Left lobe of liver (tissue), 2 donors: ENCODE data around the gene PHEX. TPM values are rescaled to one million over a fixed set of nuclear protein-coding genes. Genes with fewer than 3 reads are reported as not detected.

Experiments
- ATAC-seq: fragments of 200-7000 bp; cut with Tn5 transposase; one replicate; pipeline ENCODE4 v1.9.1; 2020; ENCODE audit warnings: mild to moderate bottlenecking, moderate library complexity
- DNase-seq: peaks from one replicate; pipeline ENCODE4 v3.0.0-alpha.2; 2020; ENCODE audit warnings: low spot score
- total RNA-seq: library from RNA; stranded (reverse); gene quantifications from one replicate; pipeline ENCODE4 v1.2.1, GENCODE V29; 2021
- donor health status: DM: no; HTN: no; CAD: no; lungs with moderate emphysema.
- donor health status: DM: no; HTN: yes; CAD: no.

The PHEX gene
- not detected for total RNA-seq

DNA sequence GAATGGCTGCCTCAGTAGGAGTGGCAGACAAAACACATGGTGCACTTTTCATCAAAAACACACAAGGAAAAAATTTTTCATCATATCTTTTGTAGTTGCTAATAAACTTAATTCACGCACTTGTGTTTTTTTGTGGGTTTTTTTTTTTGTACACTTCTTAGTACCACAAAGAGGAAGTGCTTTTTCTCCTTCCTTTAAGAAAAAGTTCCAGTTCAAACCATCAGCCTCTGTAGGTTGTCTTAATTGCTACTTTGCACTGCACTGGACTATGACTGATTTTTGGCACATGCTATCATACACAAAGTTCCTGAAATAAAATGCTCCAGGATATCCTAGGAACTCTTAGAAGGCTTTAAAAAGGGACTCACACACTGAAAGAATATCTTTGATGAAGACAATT, at the start of gene PHEX:
Gene PHEX (plus strand): TSS at position 242 of the 400 bp plus-strand sequence. CDS start 681 bp downstream, outside the sequence.
- no peak for DNase-seq
- no peak for ATAC-seq

DNA sequence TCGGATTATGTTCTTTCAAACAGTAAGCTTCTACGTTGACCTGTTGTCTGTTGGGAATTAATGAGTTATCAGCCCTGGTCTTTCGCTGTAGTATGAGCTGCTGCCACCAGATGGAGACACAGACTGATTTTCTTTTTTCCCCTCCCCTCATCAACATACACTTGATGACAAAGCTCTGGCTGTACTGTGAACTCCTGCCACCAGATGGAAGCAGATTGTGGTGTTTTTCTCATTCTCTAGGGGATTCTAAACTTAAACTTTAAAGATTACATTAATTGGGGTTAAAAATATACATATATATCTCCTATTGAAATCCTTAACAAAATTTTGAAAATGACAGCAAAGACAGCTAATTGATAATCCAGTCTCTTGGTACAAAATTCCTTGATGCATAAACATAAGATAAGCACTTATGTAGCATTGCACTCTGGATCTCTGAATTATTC, 46.8 kb upstream of the PHEX start:
- ATAC-seq = peak; percentile 100

DNA sequence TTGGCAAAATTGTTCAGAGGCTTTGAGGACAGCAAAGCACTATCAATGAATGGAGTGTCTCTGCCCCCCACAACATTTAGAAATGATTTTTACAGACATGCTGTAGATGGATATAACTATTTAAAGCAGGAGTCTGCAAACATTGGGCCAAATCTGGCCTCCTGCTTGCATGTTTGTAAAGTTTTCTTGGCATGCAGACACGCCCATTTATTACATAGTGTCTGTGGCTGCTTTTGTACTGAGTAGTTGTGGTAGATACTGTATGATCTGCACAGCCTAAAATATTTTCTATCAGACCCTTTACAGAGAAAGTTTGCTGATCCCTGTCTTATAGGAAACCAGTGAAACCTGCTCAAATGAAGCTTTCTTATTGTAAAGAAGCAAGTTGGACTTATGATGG, 45.5 kb upstream of the PHEX start:
- DNase-seq (no peak), ATAC-seq (no peak)

More for the DNA sequence above, 46.8 kb upstream of the PHEX start:
- peak; percentile 54 for DNase-seq

DNA sequence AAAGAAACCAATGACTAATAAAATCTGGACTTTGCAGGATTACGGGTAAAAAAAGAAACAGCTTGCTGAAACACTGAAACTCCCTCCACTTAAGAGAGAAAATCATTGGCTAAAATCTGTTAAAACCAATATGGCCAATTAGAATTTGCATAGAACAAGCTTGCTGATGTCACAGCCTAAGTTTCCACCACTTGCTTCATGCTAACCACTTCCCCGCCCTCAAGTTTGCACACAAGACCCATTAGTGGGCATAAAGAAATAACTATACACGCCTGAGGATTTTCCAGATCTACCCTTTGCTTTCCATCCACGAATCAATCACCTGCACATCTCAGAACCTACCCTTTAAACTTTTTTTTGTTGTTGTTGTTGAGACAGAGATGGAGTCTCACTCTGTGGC, 42.7 kb upstream of the PHEX start:
- ATAC-seq (no peak), DNase-seq (no peak)

DNA sequence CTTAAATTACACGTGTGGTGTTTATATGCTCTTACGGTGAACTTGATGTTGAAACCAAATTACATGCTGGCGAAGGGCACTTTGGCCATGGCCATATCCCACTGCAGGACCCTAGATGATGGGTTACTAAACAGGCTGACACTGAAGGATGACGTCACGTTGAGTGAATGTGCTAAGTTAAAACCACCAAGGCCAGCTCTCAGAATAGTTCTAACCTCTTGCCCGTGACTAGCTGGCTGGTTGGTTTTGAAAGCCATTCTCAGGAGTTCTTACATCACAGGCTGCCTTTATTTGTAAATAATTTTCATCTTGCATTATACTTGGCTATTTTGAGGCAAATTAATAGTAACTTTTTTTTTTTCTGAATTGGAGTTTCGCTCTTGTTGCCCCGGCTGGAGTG, 41.3 kb upstream of the PHEX start:
- no peak for ATAC-seq

DNA sequence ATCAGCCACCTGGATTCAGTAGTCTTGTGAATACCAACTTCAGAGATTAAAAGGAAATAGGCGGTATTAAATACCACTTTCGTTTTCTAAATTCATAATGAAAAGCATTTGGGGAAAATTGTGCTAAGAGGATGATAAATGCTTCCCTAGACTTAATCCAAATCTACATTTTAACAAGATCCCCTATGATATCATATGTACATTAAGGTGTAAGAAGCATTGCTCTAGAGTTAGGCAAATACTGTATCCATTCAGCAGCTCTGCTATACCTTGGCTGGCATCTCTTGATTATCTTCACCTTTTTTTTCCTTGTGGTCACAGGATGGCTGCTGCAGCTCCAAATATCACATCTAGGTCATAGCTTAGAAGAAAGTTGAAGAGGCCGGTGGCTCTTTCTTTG, 40.6 kb upstream of the PHEX start:
- DNase-seq (no peak), ATAC-seq (no peak)

More for the DNA sequence above, 41.3 kb upstream of the PHEX start:
- DNase-seq = no peak

DNA sequence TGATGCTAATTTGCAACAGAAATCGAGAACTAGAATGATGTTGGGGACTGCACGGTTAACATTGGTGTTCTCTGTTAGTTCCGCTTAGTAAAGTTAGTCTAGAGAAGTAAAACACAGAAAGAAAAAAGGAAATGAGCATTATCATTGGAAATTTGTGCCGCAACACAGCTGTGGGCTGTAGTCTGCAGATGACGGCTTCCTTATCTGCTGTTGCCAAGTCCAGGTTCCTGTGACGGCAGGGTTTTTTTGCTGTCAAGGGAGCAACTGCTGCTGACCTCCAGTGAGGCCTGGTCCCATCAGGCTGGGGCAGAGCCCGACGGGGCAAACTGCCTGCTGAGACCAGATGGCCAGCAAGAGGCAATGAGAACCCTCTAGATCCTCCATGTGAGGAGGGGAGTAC, 38.9 kb upstream of the PHEX start:
- ATAC-seq = peak; percentile 24

DNA sequence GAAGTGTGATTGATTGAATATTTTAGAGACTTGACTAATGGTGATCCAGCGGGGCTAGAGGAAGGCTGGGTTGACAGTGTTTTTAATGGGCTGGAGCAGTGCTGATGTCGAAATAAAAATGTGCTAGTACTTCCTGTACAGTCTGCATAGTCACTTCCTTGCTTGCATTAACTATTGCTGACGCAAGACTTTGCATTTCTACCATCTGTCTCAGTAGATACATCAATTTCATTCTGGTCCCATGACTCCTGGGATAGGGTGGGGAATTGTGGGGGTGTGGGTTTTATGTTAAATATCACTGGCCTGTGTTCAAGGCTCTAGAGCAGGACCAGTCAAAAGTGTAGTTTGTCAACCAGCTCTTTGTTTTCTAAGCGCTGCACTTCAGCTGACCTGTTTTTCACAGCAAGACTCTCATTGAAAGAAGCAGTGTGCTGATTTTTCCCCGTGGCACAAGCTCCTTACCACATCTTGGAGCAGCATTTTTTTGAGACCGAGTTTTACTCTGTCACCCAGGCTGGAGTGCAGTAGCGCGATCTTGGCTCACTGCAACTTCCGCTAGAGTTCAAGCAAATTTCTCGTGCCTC, 35.2 kb upstream of the PHEX start:
- no peak for DNase-seq
- no peak for ATAC-seq

More for the DNA sequence above, 38.9 kb upstream of the PHEX start:
- DNase-seq = peak; percentile 42

DNA sequence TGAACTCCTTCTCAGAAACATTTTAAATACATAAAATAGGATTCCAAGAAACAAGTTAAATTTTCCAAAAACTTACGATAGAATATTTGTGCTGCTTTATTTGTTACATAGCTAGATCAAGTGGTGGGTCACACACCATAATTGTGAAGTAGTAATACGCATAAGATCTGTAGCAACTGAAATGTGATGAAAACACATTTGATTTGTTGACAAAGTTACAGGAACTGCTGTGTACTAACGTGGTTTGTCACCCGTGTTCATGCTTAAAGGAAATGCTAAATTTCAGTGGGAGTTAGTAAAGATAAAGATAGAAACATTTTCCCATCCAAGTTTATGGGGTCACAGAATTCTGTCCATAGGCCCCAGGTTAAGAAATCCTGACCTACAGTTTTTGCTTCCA, 34.1 kb upstream of the PHEX start:
- DNase-seq = no peak
- no peak for ATAC-seq

DNA sequence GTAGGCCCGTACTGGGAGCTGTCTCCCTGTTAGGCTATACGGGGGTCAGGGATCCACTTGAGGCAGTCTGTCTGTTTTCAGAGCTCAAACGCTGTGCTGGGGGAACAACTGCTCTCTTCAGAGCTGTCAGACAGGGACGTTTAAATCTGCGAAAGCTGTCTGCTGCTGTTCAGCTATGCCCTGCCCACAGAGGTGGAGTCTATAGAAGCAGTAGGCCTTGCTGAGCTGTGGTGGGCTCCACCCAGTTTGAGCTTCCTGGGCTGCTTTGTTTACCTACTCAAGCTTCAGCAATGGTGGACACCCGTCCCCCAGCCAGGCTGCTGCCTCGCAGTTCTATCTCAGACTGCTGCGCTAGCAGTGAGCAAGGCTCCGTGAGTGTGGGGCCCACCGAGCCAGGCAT, 27.3 kb upstream of the PHEX start:
- DNase-seq = no peak
- no peak for ATAC-seq

DNA sequence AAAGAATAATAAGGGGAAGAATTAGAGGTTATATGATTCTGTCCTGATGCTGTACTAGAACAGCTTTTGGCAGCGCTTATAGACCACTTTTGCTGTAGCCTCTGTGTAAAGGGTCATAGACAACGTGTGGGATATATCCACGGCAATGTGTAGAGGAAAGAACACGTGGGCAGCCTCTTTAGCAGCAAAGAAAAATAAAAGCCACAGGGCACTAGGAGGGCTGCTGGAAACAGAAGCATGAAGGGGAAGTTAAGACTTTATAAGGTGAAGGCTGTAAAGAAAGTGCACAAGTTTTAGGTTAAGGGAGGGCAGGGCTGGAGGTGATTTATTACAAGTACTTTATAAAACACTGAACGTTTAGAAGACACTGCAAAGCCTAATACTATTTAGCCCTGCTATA, 20.1 kb upstream of the PHEX start:
- ATAC-seq (no peak), DNase-seq (no peak)

DNA sequence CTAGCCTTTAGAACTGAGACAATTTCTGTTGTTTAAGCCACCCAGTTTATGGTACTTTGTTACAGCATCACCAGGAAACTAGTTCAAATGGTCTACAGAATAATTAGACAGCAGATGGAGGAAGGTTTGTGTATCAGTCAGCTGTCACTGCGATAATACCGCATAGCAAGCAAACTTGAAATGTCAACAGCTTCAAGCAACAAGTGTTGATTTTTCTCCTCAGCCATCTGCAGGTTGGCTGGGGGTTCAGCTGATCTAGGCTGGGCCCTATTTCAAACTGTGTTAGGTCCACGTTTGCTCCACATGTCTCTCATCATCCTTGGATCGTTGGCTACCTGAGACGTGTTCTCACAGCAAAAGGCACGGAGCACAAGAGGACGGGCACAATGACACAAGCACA, 19.2 kb upstream of the PHEX start:
- ATAC-seq (no peak), DNase-seq (no peak)

DNA sequence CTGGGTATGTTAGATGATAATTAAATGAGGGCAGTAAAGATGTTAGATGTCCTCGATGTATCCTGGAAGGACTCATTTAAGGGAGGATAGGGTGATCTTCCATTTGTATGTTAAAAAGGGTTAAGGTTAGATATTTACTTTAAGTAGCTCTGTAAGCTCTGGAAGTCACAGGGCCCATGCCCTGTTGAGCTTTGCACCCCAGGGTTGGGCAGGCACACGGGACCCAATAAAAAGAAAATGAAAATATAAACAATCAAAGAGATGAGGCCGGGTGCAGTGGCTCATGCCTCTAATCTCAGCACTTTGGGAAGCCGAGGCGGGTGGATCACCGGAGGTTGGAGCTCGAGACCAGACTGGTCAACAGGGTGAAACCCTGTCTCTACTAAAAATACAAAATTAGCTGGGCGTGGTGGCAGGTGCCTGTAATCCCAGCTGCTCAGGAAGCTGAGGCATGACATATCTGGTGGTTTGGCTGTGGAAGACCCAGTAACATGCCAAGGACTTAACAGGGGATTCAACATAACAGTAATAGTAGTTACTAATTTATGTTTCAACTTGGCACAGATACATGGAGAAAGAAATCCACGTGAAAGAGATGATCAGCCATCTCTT, 16.9 kb upstream of the PHEX start:
- ATAC-seq (no peak), DNase-seq (no peak)

DNA sequence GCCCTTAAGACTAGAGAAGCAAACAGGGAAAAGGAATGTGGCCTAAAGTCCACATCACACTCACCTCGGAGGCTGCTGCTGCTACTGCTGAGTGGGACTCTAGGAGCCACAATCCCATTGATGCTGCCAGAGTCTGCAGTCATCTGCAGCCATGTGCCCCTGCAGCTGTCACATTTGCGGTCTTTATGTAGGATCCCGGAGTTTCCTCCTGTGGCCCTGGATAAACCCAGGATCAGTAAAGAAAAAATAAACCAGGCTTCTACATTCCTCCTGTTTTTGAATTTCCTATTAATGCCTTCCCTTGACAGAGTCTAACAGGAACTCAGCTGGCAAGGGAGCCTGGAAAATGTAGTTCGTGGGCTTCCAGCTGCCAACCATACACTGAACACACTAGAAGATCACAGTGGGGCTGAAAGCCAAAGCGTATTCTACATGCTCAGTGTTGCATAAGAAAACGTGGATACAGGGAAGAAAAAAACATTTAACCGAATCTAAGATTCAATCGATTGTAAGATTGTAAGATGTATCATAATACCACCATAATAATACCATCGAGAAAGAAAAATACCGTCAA, 10.3 kb upstream of the PHEX start:
- ATAC-seq = no peak
- DNase-seq = no peak

DNA sequence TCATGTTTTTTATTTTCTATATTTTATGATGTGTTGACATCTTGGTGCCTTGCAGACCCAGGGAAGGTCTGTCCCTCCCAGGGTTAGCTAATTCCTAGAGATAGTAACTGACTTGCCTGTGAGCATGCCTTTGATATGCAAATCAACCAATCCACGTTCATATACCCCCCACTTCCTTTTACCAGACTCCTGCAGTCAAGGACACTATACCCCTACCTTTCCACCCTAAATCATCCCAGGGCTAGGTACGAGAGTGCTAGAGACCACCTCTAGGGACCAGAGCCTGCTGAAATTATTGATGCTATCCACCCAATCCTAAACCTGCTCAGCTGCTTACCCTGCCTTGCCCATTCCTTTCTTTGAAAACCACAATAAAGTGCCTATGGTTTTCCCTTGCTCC, 7.5 kb upstream of the PHEX start:
- ATAC-seq = no peak
- DNase-seq = no peak

DNA sequence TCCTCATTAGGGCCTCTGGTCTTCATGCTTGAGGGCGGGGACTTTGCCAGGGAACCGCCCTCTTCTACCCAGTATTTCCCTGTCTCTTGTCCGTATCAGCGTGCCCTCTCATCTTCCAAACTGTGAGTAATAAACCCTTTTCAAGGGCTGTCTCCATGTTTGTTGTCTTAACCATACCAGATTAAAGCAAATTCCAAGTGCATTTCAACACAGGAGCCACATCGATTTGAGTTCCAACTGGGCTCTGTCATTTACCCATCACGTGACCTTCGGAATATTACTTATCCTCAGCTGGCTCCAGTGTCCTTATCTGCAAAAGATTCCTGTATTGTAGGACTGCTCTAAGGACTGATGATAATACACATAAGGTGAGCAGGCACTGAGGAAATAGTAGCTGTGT, 6.4 kb upstream of the PHEX start:
- ATAC-seq = no peak

DNA sequence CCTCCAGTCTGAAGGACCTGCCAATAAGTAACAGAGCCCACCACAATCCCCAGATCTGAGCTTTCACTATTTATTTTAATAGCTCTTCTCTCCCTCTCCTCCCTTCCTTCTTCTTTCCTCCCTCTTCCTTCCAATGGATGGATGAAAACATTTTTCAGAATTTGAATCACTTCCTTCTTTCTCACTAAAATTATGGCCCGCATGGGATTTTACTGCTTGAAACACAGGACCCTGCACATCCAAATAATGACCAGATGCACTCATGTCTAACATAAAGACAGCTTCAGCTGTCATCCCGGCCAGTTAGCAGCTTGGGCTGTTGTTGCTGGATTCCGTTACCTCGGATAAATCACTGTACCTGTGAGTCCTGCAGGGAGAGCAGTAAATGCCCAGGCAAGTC, 5.4 kb upstream of the PHEX start:
- ATAC-seq (no peak), DNase-seq (no peak)

More for the DNA sequence above, 6.4 kb upstream of the PHEX start:
- no peak for DNase-seq

DNA sequence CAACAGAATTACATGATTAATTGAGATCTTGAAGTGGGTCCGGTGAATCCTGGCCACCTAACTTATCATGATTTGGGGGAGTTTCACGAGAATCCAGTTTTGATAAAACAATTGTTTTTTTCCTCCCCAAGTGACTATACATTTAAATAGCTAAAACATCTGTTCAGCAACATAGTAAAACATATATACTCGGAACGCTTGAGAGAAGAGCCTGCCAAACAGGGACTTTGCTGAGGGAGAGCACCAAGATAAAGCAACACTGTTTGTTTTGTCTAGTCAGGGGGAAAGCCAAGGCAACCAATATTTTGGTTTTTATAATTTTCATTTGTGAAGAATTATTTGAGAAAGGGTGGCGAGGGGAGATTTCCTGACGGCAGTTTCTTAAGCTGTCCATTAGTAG, 381 bp downstream of the PHEX start:
- no peak for DNase-seq
- no peak for ATAC-seq

DNA sequence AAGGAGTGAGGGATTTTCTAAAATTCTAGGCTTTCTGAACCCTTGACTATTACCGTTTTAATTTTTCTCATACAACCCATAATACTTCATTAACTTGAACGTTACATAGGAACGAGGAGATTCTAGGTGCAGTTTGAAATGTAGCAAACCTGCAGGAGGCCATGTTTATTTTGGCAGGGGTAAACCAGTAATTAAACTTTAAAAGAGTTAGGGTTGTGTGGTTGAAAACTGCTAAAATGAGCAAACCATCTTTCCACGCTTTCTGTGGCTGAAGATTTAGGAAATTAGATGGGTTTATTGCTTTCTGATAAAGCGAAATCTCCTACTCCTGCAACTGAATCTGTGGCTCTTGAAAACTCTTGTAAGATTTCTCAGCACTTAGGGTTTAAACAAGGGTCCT, 1.7 kb downstream of the PHEX start:
- ATAC-seq (no peak), DNase-seq (no peak)

DNA sequence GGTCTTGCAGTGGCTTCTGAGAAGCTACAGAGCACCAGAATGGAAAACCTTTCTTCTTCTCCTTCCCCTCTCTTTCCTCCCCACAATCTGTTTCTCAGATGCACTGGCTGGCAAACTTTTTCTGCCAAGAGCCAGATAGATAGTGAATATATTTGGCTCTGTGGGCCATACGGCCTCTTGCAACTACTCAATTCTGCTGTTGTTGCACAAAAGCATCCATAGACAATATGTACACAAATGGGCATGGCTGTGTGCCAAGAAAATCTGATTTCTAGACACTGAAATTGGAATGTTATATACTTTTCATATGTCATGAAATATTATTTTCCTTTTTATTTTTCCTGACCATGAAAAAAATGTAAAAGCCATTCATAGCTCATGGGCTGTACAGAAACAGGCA, 3.1 kb downstream of the PHEX start:
- DNase-seq (no peak), ATAC-seq (no peak)

DNA sequence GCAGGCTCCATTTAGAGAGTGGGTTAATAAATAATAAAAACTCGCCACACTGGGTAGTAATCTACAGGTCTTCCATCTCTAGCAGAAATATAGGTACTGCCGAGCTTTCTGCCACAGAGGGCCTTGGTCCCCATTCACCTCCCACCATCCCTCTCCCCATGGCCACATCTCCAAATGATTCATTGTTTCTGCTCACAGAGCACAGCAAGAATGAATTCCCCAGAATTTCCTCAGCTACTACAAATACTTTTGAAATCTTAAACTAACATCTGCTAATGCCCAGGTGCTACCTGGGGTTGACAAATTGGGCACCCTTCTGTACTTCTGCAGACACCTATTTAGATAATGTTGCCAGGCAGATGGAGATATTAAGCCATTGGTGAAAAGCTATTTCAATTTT, 5.1 kb downstream of the PHEX start:
- ATAC-seq (no peak), DNase-seq (no peak)

DNA sequence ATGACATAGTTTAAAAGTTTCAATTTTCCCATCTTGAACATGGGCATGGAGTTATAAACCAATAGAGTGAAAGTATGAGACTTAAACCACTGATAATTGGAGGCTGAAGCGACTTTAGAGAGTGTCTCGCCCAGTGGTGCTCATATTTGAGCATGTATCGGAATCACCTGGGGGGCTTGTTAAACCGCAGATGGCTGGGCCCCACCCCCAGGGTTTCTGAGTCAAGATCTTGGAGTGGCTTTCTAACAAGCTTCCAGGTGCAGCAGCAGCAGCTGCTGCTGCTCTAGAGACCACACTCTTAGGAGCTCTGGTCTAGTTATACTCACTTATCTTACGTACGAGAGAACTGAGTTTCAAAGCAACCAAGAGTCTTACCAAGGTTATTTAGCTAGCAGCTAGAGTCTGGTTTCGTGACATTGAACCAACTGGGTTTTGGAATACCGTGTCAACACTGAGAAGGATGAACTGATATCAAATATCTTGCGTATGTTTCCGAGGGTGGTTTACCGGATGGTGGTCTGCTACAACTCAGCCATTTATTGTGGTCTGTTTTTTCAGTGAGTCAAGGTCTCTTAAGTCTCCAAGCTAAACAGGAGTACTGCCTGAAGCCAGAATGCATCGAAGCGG, 5.9 kb downstream of the PHEX start:
- ATAC-seq = no peak
- DNase-seq = no peak
